Measurements from ENCODE around the gene SLC22A13. TPM values are rescaled to one million over a fixed set of nuclear protein-coding genes. Genes with fewer than 3 reads are reported as not detected.

The SLC22A13 gene
- total RNA-seq = 1 to 10 TPM in 1 of 2 donors, under 1 TPM in 1; 0.99 to 2.2 TPM

DNA sequence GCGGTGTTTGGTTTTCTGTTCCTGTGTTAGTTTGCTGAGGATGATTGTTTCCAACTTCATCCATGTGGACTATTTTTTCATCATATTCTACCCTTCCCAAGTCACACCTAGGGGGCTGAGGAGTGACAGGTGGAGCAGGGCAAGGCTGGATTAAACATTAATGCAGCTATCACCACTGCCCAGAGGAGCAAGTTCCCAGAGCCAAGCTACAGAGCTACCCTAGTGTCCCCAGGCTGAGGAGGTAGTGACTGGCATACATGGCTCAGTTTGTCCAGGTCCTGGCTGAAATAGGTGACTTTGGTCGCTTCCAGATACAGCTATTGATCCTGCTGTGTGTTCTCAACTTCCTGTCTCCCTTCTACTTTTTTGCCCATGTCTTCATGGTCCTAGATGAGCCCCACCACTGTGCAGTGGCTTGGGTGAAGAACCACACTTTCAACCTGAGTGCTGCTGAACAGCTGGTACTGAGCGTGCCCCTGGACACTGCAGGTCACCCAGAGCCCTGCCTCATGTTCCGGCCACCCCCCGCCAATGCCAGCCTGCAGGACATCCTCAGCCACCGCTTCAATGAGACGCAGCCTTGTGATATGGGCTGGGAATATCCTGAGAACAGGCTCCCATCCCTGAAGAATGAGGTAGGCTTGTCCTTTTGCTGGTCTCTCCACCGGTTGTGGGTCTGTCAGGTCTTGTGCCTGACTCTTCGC is at the start of gene SLC22A13:
SLC22A13 (plus strand) TSS at position 209 of the 704 bp plus-strand sequence; CDS start at position 258, 49 bp downstream.
- Histone ChIP-seq H3K9me3 (no peaks in the 10 kb centered on the region), H3K27me3 (replicated peaks; ENCODE audit: insufficient read depth) (no peaks in the 10 kb centered on the region), H3K27ac (no peak within 1 kb of the TSS), H3K36me3 (no peaks in the 10 kb centered on the region), H3K4me3 (no peak within 1 kb of the TSS), H3K4me1 (ENCODE audit: control insufficient read depth in 1 of 2, low read depth in 2 of 2) (no peaks in the 10 kb centered on the region)
- DNase-seq (ENCODE audit: low spot score) = no peak
- TF ChIP-seq, protein P1, sequence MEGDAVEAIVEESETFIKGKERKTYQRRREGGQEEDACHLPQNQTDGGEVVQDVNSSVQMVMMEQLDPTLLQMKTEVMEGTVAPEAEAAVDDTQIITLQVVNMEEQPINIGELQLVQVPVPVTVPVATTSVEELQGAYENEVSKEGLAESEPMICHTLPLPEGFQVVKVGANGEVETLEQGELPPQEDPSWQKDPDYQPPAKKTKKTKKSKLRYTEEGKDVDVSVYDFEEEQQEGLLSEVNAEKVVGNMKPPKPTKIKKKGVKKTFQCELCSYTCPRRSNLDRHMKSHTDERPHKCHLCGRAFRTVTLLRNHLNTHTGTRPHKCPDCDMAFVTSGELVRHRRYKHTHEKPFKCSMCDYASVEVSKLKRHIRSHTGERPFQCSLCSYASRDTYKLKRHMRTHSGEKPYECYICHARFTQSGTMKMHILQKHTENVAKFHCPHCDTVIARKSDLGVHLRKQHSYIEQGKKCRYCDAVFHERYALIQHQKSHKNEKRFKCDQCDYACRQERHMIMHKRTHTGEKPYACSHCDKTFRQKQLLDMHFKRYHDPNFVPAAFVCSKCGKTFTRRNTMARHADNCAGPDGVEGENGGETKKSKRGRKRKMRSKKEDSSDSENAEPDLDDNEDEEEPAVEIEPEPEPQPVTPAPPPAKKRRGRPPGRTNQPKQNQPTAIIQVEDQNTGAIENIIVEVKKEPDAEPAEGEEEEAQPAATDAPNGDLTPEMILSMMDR (IDR thresholded peaks at IDR 0.05) = no peak
- no peak for ATAC-seq (ENCODE audit: insufficient number of reproducible peaks, low FRiP score, low read depth)

- Histone ChIP-seq H3K27me3 (replicated peaks; ENCODE audit: insufficient read depth) (no peaks in the 10 kb centered on the region), H3K4me1 (ENCODE audit: control insufficient read depth in 1 of 2, low read depth in 2 of 2) (no peaks in the 10 kb centered on the region), H3K36me3 (peaks cover 10% of the 10 kb centered on the region), H3K27ac (no peak overlapping the region), H3K9me3 (no peaks in the 10 kb centered on the region), H3K4me3 (no peak overlapping the region)
- TF ChIP-seq, protein P1 (IDR thresholded peaks at IDR 0.05) = no peak
- no peak for DNase-seq (ENCODE audit: low spot score)
- no peak for ATAC-seq (ENCODE audit: insufficient number of reproducible peaks, low FRiP score, low read depth)
Measured at GRCh38 chr3:38219609-38220197, 45.9 kb upstream of the SLC22A13 start.

GRCh38 chr3:38221005-38221404 is 44.6 kb upstream of the SLC22A13 start:
- Histone ChIP-seq H3K27ac (no peak overlapping the region), H3K9me3 (no peaks in the 10 kb centered on the region), H3K4me1 (ENCODE audit: control insufficient read depth in 1 of 2, low read depth in 2 of 2) (no peaks in the 10 kb centered on the region), H3K4me3 (no peak overlapping the region), H3K27me3 (replicated peaks; ENCODE audit: insufficient read depth) (no peaks in the 10 kb centered on the region), H3K36me3 (peaks cover 14% of the 10 kb centered on the region)
- DNase-seq (ENCODE audit: low spot score) (no peak), ATAC-seq (ENCODE audit: insufficient number of reproducible peaks, low FRiP score, low read depth) (no peak)
- TF ChIP-seq, protein P1 (IDR thresholded peaks at IDR 0.05) = no peak

DNA sequence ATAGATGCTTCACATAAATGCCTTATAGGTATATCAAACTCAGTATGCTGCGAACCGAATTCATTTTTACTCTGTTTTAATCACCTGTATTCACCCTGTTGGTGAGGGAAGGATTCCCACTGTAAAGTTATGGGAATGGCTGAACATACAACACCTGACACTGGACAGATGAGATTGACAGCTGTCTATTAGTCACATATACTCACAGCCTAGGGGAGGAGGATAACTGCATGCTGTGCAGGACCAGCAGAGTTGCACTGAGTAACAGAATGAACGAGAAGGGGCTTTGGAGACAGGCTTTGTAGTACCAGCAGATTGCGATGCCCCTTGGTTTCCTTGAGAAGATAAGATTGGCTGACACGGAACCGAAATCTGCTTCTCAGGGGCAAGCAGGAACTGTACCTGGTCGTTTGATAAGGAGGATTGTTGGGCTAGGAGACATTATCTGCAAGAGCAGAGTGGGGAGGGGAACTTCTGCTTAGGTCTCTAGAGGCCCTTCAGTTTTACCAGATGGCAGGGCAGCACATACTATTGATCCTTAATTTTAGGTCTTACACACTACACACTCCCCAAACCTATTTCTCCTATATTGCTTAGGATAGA is 43.5 kb upstream of the SLC22A13 start:
- Histone ChIP-seq H3K27ac (no peak overlapping the region), H3K4me1 (ENCODE audit: control insufficient read depth in 1 of 2, low read depth in 2 of 2) (no peaks in the 10 kb centered on the region), H3K9me3 (no peaks in the 10 kb centered on the region), H3K36me3 (peaks cover 9% of the 10 kb centered on the region), H3K27me3 (replicated peaks; ENCODE audit: insufficient read depth) (no peaks in the 10 kb centered on the region), H3K4me3 (no peak overlapping the region)
- no peak for ATAC-seq (ENCODE audit: insufficient number of reproducible peaks, low FRiP score, low read depth)
- TF ChIP-seq, protein P1 (IDR thresholded peaks at IDR 0.05) = no peak
- no peak for DNase-seq (ENCODE audit: low spot score)

- H3K36me3 ChIP-seq = peaks cover 9% of the 10 kb centered on the region
- no peak overlapping the region for H3K27ac ChIP-seq
- ATAC-seq (ENCODE audit: insufficient number of reproducible peaks, low FRiP score, low read depth) (no peak), DNase-seq (ENCODE audit: low spot score) (no peak)
- peaks cover 0 to 5% of the 10 kb centered on the region in 2 donors for H3K4me1 ChIP-seq (ENCODE audit: control insufficient read depth in 1 of 2, low read depth in 2 of 2)
- no peaks in the 10 kb centered on the region for H3K9me3 ChIP-seq
- TF ChIP-seq, protein P1 (IDR thresholded peaks at IDR 0.05) = no peak
- no peak overlapping the region for H3K4me3 ChIP-seq
- H3K27me3 ChIP-seq (replicated peaks; ENCODE audit: insufficient read depth) = no peaks in the 10 kb centered on the region
Measured at GRCh38 chr3:38224357-38224756, 41.3 kb upstream of the SLC22A13 start.
